K562 (cell line): ENCODE measurements around the gene MCC. TPM values are rescaled to one million over a fixed set of nuclear protein-coding genes. Genes with fewer than 3 reads are reported as not detected.
A peak's percentile ranks its signal among the peaks of the same experiment; 100 is the strongest.

Source experiments
- ARID1B ChIP-seq: fragments of 450-650 bp; IDR thresholded peaks from 2 replicates; pipeline ENCODE4 v1.6.1; 2016; ENCODE audit warnings: antibody characterized with exemption, mild to moderate bottlenecking, inconsistent platforms
- ATF7 ChIP-seq: fragments of 450-650 bp; IDR thresholded peaks from 2 replicates; pipeline ENCODE4 v1.7.1; 2014; ENCODE audit warnings: mild to moderate bottlenecking, moderate library complexity
- CBFA2T3 ChIP-seq: fragments of 450-650 bp; IDR thresholded peaks from 2 replicates; pipeline ENCODE4 v1.6.1; 2017
- DDX20 ChIP-seq: fragments of 450-650 bp; IDR thresholded peaks from 2 replicates; pipeline ENCODE4 v1.6.1; 2016; ENCODE audit warnings: missing genetic modification characterization, low read depth, mild to moderate bottlenecking, missing compliant biosample characterization, moderate library complexity
- FOXA1 ChIP-seq: fragments of 450-650 bp; IDR thresholded peaks from 2 replicates; pipeline ENCODE4 v1.6.1; 2016; ENCODE audit warnings: mild to moderate bottlenecking, borderline replicate concordance
- NONO ChIP-seq, 2 experiments: fragments of 200-400 bp in 1 of 2; fragments of 450-650 bp in 1 of 2; formaldehyde crosslinking in 1 of 2; IDR thresholded peaks; 2 replicates each; pipeline ENCODE4 v1.6.1; 2017; ENCODE audit warnings: low read depth in 2 of 2, mild to moderate bottlenecking in 2 of 2, moderate library complexity in 2 of 2, low read length in 1 of 2
- NR1H2 ChIP-seq: sonication (generic); formaldehyde crosslinking; IDR thresholded peaks from 2 replicates; pipeline ENCODE4 v1.4.0; 2020; ENCODE audit warnings: mild to moderate bottlenecking, missing genetic modification reagents
- PURB ChIP-seq: sonication (generic); formaldehyde crosslinking; IDR thresholded peaks from 2 replicates; pipeline ENCODE4 v1.9.0; 2021; ENCODE audit warnings: low read depth, mild to moderate bottlenecking, missing genetic modification reagents
- RAD51 ChIP-seq: fragments of 450-650 bp; IDR thresholded peaks from 2 replicates; pipeline ENCODE4 v1.7.1; 2016; ENCODE audit warnings: low read depth, mild to moderate bottlenecking, borderline replicate concordance
- TAF7 ChIP-seq: fragments of 450-650 bp; IDR thresholded peaks from 2 replicates; pipeline ENCODE4 v1.6.1; 2016; ENCODE audit warnings: missing genetic modification characterization, missing compliant biosample characterization
- TAL1 ChIP-seq: fragments of 450-650 bp; IDR thresholded peaks from 2 replicates; pipeline ENCODE4 v1.6.1; 2016; ENCODE audit warnings: mild to moderate bottlenecking
- XRCC5 ChIP-seq: fragments of 200-400 bp; formaldehyde crosslinking; IDR thresholded peaks from 2 replicates; pipeline ENCODE4 v1.6.1; 2017; ENCODE audit warnings: low read depth, mild to moderate bottlenecking, low read length
- ZNF124 ChIP-seq: sonication (generic); formaldehyde crosslinking; IDR thresholded peaks from 2 replicates; pipeline ENCODE4 v1.8.1; 2022; ENCODE audit warnings: missing genetic modification reagents
- ZNF165 ChIP-seq: fragments of 250-450 bp; sonication (Bioruptor Pico); IDR thresholded peaks from 2 replicates; pipeline ENCODE4 v1.4.0; 2020; ENCODE audit warnings: borderline replicate concordance
- ZNF224 ChIP-seq: sonication (generic); formaldehyde crosslinking; IDR thresholded peaks from 2 replicates; pipeline ENCODE4 v1.8.0; 2022; ENCODE audit warnings: mild to moderate bottlenecking, missing genetic modification reagents
- polyA plus RNA-seq, 8 experiments: library from polyadenylated mRNA; depleted of rRNA in 4 of 8; stranded (reverse) in 5 of 8; unstranded in 3 of 8; fragments of >200 nt; fragmentation: Nextera tagmentation in 2 of 8; fragmentation: Illumina TruSeq in 1 of 8; extraction: Ambion mirVana in 2 of 8; extraction: Trizol in 1 of 8; gene quantifications; 2 replicates each; pipeline versions ENCODE4 v1.2.1 to v1.2.3, GENCODE V29; 2011 to 2014; ENCODE audit warnings: inconsistent platforms in 1 of 8, missing spikeins in 1 of 8
- total RNA-seq, 7 experiments: library from RNA; depleted of rRNA in 6 of 7; stranded (reverse); fragments of >200 nt in 6 of 7; fragmentation: Illumina TruSeq in 2 of 7; extraction: Trizol in 2 of 7; gene quantifications; 2 replicates each; pipeline versions ENCODE4 v1.2.1 to v1.2.3, GENCODE V29; 2011 to 2021; ENCODE audit warnings: low replicate concordance in 1 of 7
- TF ChIP-seq, protein P1 (sequence below): fragments of 450-650 bp; formaldehyde crosslinking; IDR thresholded peaks from 2 replicates; pipeline ENCODE4 v1.4.0; 2022; ENCODE audit warnings: mild to moderate bottlenecking, moderate library complexity
- TF ChIP-seq, protein P2 (sequence below): fragments of 250-450 bp; sonication (Bioruptor Pico); IDR thresholded peaks from 2 replicates; pipeline ENCODE4 v1.6.1; 2021; ENCODE audit warnings: mild to moderate bottlenecking
- TF ChIP-seq, protein P3 (sequence below), 2 experiments: fragments of 450-650 bp in 1 of 2; sonication (generic) in 1 of 2; formaldehyde crosslinking in 1 of 2; IDR thresholded peaks; 2 replicates each; pipeline versions ENCODE4 v1.7.1 to v1.9.0; 2016 to 2022; ENCODE audit warnings: inconsistent platforms in 1 of 2, mild to moderate bottlenecking in 1 of 2, missing genetic modification reagents in 1 of 2
- TF ChIP-seq, protein P4 (sequence below): fragments of 450-650 bp; formaldehyde crosslinking; conservative IDR thresholded peaks from 2 replicates; pipeline ENCODE4 v1.4.0; 2022; ENCODE audit warnings: mild to moderate bottlenecking, missing genetic modification characterization

The MCC gene
- total and polyA plus RNA-seq, 9 of the 15 experiments (the other 6 are each of a cell fraction or from before 2014, with no cell fraction given): 0.04 to 0.24 (median 0.06) TPM; not detected in 1

DNA sequence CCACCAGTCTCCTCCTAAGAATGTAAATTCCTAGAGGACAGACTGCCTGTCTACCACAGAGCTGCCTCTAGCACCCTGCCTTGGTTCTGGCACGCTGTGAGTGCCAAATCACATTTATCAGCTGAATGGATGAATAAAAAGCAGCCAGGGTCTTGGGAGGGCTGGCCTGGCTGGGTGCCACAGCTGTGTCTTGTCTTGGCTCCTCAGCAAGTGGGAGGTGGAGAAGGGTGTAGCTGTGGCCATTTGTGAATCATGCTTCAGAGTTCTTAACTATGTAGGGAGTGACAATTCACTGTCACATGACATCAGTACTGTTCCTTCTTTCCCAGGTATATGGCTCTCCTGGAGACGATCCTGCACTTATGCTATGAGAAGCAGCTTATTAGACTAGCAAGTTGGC is 441.0 kb downstream of the MCC start (continued):
- TF ChIP-seq FOXA1 (no peak), PURB (no peak), ZNF124 (CRISPR knock-in tag) (no peak), NR1H2 (no peak), ZNF165 (CRISPR knock-in tag) (no peak), ZNF224 (CRISPR knock-in tag) (no peak), CBFA2T3 (no peak), TAF7 (tag) (no peak), ARID1B (no peak; the same call in 1 of the 2 replicates), RAD51 (peak; percentile 66; the same call in 1 of the 2 replicates), DDX20 (tag) (no peak), XRCC5 (no peak), ATF7 (no peak), NONO (IDR thresholded peaks at IDR 0.05; ENCODE audit: low read depth in 2 of 2, low read length in 1 of 2) (no peak), TAL1 (no peak)
- TF ChIP-seq, protein P1, sequence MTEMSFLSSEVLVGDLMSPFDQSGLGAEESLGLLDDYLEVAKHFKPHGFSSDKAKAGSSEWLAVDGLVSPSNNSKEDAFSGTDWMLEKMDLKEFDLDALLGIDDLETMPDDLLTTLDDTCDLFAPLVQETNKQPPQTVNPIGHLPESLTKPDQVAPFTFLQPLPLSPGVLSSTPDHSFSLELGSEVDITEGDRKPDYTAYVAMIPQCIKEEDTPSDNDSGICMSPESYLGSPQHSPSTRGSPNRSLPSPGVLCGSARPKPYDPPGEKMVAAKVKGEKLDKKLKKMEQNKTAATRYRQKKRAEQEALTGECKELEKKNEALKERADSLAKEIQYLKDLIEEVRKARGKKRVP (CRISPR knock-in tag): no peak
- TF ChIP-seq, protein P2, sequence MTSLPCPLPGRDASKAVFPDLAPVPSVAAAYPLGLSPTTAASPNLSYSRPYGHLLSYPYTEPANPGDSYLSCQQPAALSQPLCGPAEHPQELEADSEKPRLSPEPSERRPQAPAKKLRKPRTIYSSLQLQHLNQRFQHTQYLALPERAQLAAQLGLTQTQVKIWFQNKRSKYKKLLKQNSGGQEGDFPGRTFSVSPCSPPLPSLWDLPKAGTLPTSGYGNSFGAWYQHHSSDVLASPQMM (CRISPR knock-in tag): no peak
- TF ChIP-seq, protein P3, sequence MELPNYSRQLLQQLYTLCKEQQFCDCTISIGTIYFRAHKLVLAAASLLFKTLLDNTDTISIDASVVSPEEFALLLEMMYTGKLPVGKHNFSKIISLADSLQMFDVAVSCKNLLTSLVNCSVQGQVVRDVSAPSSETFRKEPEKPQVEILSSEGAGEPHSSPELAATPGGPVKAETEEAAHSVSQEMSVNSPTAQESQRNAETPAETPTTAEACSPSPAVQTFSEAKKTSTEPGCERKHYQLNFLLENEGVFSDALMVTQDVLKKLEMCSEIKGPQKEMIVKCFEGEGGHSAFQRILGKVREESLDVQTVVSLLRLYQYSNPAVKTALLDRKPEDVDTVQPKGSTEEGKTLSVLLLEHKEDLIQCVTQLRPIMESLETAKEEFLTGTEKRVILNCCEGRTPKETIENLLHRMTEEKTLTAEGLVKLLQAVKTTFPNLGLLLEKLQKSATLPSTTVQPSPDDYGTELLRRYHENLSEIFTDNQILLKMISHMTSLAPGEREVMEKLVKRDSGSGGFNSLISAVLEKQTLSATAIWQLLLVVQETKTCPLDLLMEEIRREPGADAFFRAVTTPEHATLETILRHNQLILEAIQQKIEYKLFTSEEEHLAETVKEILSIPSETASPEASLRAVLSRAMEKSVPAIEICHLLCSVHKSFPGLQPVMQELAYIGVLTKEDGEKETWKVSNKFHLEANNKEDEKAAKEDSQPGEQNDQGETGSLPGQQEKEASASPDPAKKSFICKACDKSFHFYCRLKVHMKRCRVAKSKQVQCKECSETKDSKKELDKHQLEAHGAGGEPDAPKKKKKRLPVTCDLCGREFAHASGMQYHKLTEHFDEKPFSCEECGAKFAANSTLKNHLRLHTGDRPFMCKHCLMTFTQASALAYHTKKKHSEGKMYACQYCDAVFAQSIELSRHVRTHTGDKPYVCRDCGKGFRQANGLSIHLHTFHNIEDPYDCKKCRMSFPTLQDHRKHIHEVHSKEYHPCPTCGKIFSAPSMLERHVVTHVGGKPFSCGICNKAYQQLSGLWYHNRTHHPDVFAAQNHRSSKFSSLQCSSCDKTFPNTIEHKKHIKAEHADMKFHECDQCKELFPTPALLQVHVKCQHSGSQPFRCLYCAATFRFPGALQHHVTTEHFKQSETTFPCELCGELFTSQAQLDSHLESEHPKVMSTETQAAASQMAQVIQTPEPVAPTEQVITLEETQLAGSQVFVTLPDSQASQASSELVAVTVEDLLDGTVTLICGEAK (IDR thresholded peaks at IDR 0.05): no peak
- TF ChIP-seq, protein P3 (CRISPR knock-in tag; IDR thresholded peaks at IDR 0.05): no peak
- TF ChIP-seq, protein P4, sequence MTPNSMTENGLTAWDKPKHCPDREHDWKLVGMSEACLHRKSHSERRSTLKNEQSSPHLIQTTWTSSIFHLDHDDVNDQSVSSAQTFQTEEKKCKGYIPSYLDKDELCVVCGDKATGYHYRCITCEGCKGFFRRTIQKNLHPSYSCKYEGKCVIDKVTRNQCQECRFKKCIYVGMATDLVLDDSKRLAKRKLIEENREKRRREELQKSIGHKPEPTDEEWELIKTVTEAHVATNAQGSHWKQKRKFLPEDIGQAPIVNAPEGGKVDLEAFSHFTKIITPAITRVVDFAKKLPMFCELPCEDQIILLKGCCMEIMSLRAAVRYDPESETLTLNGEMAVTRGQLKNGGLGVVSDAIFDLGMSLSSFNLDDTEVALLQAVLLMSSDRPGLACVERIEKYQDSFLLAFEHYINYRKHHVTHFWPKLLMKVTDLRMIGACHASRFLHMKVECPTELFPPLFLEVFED (CRISPR knock-in tag): no peak
